HFFc6 (cell line): Measurements from ENCODE around the gene ACAD11. TPM values are rescaled to one million over a fixed set of nuclear protein-coding genes. Genes with fewer than 3 reads are reported as not detected.

ENCODE experiments used
- DNase-seq: peaks from one replicate; pipeline ENCODE4 v3.0.0-alpha.2; 2018
- H3K27ac Mint-ChIP-seq: 2 replicates; pipeline ENCODE4 v1.8.0; 2020; ENCODE audit warnings: mild to moderate bottlenecking, mixed read lengths
- H3K27me3 Mint-ChIP-seq: 2 replicates; pipeline ENCODE4 v1.8.0; 2021; ENCODE audit warnings: mild to moderate bottlenecking, moderate library complexity, mixed read lengths; ENCODE audit not compliant: insufficient read depth
- H3K36me3 Mint-ChIP-seq: 2 replicates; pipeline ENCODE4 v1.8.0; 2021; ENCODE audit warnings: low read depth, mixed read lengths
- H3K4me1 Mint-ChIP-seq: 2 replicates; pipeline ENCODE4 v1.8.0; 2020; ENCODE audit warnings: low read depth, mixed read lengths
- H3K4me3 Mint-ChIP-seq: 2 replicates; pipeline ENCODE4 v1.8.0; 2020; ENCODE audit warnings: mild to moderate bottlenecking, moderate library complexity, mixed read lengths
- H3K9me3 Mint-ChIP-seq: 2 replicates; pipeline ENCODE4 v1.8.0; 2020; ENCODE audit warnings: mild to moderate bottlenecking, mixed read lengths
- CTCF ChIP-seq: fragments of 200-600 bp; sonication (generic); IDR thresholded peaks from 2 replicates; pipeline ENCODE4 v1.5.0; 2021; ENCODE audit warnings: antibody characterized with exemption, mild to moderate bottlenecking
- total RNA-seq, 6 experiments: library from RNA; stranded (reverse); fragmentation: NEBNext Ultra II Directional; extraction: Animal tissue kit (Norgen Biotek cat#: 25700); gene quantifications; 2 replicates in 1 of 6; 3 replicates in 5 of 6; pipeline ENCODE4 v1.2.3, GENCODE V29; 2021

ACAD11 gene
- total RNA-seq, 6 experiments from 2014 or later: 13.3 to 18.5 (median 13.8) TPM

GRCh38 chr3:132545471-132545870 lies 114.1 kb downstream of the ACAD11 start:
- TF ChIP-seq CTCF: no peak
- H3K27me3 Mint-ChIP-seq: peaks cover 5% of the 10 kb centered on the region; the same call in 1 of the 2 replicates
- peaks cover 34% of the 10 kb centered on the region for H3K36me3 Mint-ChIP-seq
- no peak overlapping the region for H3K4me3 Mint-ChIP-seq
- DNase-seq: no peak
- H3K4me1 Mint-ChIP-seq: peaks cover 67% of the 10 kb centered on the region
- peak overlapping the region; percentile 19 for H3K27ac Mint-ChIP-seq
- H3K9me3 Mint-ChIP-seq: no peaks in the 10 kb centered on the region

GRCh38 chr3:132544130-132544529 lies 115.5 kb downstream of the ACAD11 start:
- TF ChIP-seq CTCF: no peak
- Mint-ChIP-seq H3K4me1 (peaks cover 62% of the 10 kb centered on the region), H3K9me3 (no peaks in the 10 kb centered on the region)

GRCh38 chr3:132543011-132543739 lies 116.4 kb downstream of the ACAD11 start:
- H3K4me1 Mint-ChIP-seq: peaks cover 59% of the 10 kb centered on the region
- H3K9me3 Mint-ChIP-seq: no peaks in the 10 kb centered on the region
- peaks cover 5% of the 10 kb centered on the region for H3K27me3 Mint-ChIP-seq
- peaks cover 45% of the 10 kb centered on the region for H3K36me3 Mint-ChIP-seq
- H3K27ac Mint-ChIP-seq: peak overlapping the region; percentile 94
- no peak for TF ChIP-seq CTCF
- peak; percentile 89 for DNase-seq
- H3K4me3 Mint-ChIP-seq: peak overlapping the region; percentile 49

More at GRCh38 chr3:132544130-132544529, 115.5 kb downstream of the ACAD11 start:
- no peak overlapping the region for H3K4me3 Mint-ChIP-seq
- no peak for DNase-seq
- H3K27me3 Mint-ChIP-seq: peaks cover 5% of the 10 kb centered on the region
- H3K36me3 Mint-ChIP-seq: peaks cover 42% of the 10 kb centered on the region
- peak overlapping the region; percentile 94 for H3K27ac Mint-ChIP-seq

GRCh38 chr3:132542577-132542976 lies 117.0 kb downstream of the ACAD11 start:
- H3K4me1 Mint-ChIP-seq: peaks cover 59% of the 10 kb centered on the region
- peaks cover 5% of the 10 kb centered on the region for H3K27me3 Mint-ChIP-seq
- no peak for DNase-seq
- H3K4me3 Mint-ChIP-seq: peak overlapping the region; percentile 49; the same call in 1 of the 2 replicates
- no peak for TF ChIP-seq CTCF
- H3K27ac Mint-ChIP-seq: peak overlapping the region; percentile 94
- peaks cover 45% of the 10 kb centered on the region for H3K36me3 Mint-ChIP-seq
- no peaks in the 10 kb centered on the region for H3K9me3 Mint-ChIP-seq

- H3K4me1 Mint-ChIP-seq: peaks cover 78% of the 10 kb centered on the region
Measured at GRCh38 chr3:132539681-132540080, 119.9 kb downstream of the ACAD11 start.

More at GRCh38 chr3:132539681-132540080, 119.9 kb downstream of the ACAD11 start:
- Mint-ChIP-seq H3K36me3 (peaks cover 45% of the 10 kb centered on the region), H3K27ac (no peak overlapping the region; the same call in 1 of the 2 replicates), H3K4me3 (no peak overlapping the region), H3K9me3 (no peaks in the 10 kb centered on the region), H3K27me3 (peaks cover 4% of the 10 kb centered on the region)
- no peak for TF ChIP-seq CTCF
- no peak for DNase-seq
